Lower leg skin (tissue), 3 donors: ENCODE measurements around the gene C2orf92.

ENCODE experiments used
- POLR2A ChIP-seq, 2 donors: fragments of 450-650 bp; IDR thresholded peaks; one replicate each; pipeline ENCODE4 v1.6.1; 2016 to 2017; ENCODE audit warnings: antibody characterized with exemption in 2 of 2, mild to moderate bottlenecking in 1 of 2, moderate library complexity in 1 of 2
- TF ChIP-seq, protein P1 (sequence below), 3 donors: fragments of 450-650 bp; IDR thresholded peaks; one replicate each; pipeline ENCODE4 v1.5.1; 2016; ENCODE audit warnings: antibody characterized with exemption in 3 of 3, mild to moderate bottlenecking in 3 of 3, moderate library complexity in 2 of 3

- TF ChIP-seq, protein P1, sequence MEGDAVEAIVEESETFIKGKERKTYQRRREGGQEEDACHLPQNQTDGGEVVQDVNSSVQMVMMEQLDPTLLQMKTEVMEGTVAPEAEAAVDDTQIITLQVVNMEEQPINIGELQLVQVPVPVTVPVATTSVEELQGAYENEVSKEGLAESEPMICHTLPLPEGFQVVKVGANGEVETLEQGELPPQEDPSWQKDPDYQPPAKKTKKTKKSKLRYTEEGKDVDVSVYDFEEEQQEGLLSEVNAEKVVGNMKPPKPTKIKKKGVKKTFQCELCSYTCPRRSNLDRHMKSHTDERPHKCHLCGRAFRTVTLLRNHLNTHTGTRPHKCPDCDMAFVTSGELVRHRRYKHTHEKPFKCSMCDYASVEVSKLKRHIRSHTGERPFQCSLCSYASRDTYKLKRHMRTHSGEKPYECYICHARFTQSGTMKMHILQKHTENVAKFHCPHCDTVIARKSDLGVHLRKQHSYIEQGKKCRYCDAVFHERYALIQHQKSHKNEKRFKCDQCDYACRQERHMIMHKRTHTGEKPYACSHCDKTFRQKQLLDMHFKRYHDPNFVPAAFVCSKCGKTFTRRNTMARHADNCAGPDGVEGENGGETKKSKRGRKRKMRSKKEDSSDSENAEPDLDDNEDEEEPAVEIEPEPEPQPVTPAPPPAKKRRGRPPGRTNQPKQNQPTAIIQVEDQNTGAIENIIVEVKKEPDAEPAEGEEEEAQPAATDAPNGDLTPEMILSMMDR (IDR thresholded peaks at IDR 0.05) = no peak
- TF ChIP-seq POLR2A (IDR thresholded peaks at IDR 0.05) = no peak
These were observed 54.5 kb downstream of the C2orf92 start for GRCh38 chr2:97724073-97724410.
